GM18868 (cell line): ENCODE data around the gene CATSPER3.
"Not testable (repeated sequence)": the region's sequence is repeated elsewhere in the genome, so short reads cannot be mapped to it uniquely, and the experiment has no call there.

Source experiments
- ATAC-seq: cut with Tn5 transposase; IDR thresholded peaks from one replicate; pipeline ENCODE4 v1.9.1; 2021; ENCODE audit warnings: mild to moderate bottlenecking, moderate library complexity; ENCODE audit not compliant: unreplicated experiment

Gene CATSPER3

DNA sequence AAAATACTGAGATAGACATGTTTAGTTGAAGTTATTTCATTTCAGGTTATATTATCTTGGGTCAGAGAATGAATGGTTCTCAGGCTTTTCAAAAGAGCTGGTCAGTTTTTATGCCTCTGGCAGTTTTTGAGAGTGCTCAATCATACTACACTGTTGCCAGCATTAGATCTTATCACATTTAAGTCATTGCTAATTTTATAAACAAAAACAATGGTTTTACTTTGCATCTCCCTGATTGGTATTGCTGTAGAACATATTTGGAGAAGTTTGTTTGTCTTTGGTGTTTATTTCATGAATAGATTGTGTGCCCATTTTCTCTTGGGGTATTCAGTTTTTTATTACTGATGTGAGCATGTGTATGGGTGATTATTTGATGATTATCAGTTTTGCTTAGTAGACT, 1.5 kb downstream of the CATSPER3 start:
- ATAC-seq = no peak

GRCh38 chr5:134975078-134975715, 7.5 kb downstream of the CATSPER3 start:
- ATAC-seq = no peak

DNA sequence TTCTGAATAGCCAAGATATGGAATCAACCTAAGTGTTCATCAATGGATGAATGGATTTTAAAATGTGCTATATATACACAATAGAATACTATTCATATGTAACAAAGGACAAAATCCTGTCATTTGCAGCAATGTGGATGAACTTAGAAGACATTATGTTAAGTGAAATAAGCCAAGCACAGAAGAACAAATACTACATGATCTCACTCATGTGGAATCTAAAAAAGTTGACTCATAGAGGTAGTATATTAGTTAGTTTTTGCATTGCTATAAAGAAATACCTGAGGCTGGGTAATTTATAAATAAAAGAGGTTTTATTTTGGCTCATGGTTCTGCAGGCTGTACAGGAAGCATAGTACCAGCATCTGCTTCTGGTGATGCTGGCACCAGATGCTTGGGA, 8.1 kb downstream of the CATSPER3 start:
- no peak for ATAC-seq

GRCh38 chr5:134976841-134977240, 9.1 kb downstream of the CATSPER3 start:
- no peak for ATAC-seq

DNA sequence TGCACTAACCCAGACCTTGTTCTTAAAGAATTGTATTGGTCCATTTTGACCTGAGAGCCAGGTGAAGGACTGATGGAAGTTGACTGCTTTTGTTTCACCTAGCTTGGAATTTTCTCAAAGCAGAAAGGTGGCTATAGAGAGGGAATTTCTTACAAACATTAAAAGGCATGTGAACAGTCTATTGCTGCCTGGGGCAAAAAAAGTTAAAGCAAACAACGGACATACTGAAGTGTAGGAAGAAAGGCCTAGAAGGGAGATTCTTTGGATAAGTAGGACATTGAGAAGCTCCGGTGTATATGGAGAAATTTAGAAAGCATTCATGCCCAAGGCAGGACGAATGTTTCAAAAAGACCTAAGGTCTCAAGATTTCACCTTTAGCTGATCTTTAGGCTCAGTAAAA, 11.7 kb downstream of the CATSPER3 start:
- ATAC-seq = no peak

GRCh38 chr5:134982230-134982629, 14.5 kb downstream of the CATSPER3 start:
- ATAC-seq = no peak

GRCh38 chr5:134989266-134989830, 21.6 kb downstream of the CATSPER3 start:
- ATAC-seq = no peak

- not testable (repeated sequence) for ATAC-seq
Measured at GRCh38 chr5:134990183-134990582, 22.5 kb downstream of the CATSPER3 start.

DNA sequence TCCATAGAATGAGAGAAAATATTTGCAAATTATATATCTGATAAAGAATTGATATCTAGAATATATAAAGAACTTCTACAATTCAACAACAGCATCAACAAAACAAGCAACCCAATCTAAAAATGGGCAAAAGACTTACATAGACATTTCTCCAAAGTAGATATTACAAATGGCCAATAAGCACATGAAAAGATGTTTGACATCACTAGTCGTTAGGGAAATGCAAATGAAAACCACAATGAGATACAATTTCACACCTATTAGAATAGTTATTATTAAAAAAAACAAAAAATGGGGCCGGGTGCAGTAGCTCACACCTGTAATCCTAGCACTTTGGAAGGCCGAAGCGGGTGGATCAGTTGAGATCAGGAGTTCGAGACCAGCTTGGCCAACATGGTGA, 24.4 kb downstream of the CATSPER3 start:
- no peak for ATAC-seq

- no peak for ATAC-seq
Measured at GRCh38 chr5:134993161-134993560, 25.5 kb downstream of the CATSPER3 start.

DNA sequence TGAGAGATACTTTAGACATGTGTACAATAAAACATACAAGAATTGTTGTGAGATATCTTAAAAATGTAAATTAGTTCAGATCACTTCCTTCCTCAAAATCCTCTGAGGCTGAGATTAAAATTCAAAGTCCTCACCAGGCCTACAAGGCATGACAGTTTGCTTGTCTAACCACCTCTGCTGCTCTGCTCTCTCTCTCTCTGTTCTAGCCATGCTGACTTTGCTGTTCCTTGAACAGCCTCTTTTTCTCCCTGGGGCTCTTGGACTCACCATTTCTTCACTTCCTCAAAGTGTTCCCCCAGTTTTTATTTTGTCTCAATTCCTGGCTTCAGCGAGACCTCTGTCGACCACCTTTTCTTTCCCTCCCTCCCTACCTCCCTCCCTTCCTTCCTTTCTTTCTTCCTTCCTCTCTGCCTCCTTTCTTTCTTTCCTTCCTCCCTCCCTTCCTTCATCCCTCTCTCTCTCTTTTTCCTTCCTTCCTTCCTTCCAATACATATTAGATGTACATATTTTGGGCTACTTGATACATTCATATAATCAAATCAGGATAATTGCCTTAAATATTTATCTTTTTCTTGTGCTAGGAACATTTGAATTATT, 27.0 kb downstream of the CATSPER3 start:
- ATAC-seq = no peak

DNA sequence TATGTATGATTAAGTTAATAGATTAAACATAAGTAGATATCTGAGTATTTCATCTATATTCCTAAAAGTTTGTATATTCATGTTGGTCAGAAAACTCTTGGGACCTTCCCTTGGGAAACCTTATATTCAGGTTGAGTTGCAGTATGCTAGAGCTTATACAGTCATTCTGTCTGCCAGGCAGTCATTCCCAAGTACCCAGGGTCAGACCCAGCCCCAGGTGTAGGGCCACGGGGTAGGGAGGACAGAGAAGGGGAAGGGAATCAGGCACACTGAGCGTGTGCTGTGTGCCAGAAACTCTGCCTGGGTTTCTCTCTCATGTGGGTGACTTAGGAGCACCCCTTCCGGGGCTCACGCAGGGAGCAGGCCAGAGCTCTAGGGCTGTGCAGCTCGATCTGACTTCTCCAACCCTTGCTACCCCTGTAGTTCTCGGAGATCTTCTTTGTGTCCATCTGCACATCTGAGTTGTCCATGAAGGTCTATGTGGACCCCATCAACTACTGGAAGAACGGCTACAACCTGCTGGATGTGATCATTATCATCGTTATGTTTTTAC, 28.2 kb downstream of the CATSPER3 start:
- no peak for ATAC-seq

GRCh38 chr5:134997015-134997414, 29.3 kb downstream of the CATSPER3 start:
- no peak for ATAC-seq

- not testable (repeated sequence) for ATAC-seq
Measured at GRCh38 chr5:134998068-134998467, 30.4 kb downstream of the CATSPER3 start.

DNA sequence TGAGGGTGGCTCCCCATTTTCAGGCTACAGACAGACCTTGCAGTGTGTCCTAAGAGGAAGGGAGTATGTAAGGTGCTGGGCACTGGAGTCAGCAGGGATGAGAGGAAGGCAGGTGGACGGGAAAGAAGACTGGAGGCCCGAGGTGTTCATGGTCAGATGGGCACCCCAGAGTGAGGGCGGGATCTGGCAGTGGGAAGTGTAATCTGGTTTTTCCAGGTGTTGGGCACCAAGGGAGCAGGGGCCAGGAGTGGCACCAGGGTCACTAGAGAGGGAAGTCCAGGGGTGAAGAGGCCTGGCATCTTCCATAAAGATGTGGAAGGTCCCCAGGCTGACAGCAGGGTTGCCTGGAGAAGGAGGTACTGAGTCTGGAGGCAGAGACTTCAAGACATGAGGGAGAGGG, 36.7 kb downstream of the CATSPER3 start:
- no peak for ATAC-seq

- no peak for ATAC-seq
Measured at GRCh38 chr5:135005076-135005475, 37.4 kb downstream of the CATSPER3 start.

DNA sequence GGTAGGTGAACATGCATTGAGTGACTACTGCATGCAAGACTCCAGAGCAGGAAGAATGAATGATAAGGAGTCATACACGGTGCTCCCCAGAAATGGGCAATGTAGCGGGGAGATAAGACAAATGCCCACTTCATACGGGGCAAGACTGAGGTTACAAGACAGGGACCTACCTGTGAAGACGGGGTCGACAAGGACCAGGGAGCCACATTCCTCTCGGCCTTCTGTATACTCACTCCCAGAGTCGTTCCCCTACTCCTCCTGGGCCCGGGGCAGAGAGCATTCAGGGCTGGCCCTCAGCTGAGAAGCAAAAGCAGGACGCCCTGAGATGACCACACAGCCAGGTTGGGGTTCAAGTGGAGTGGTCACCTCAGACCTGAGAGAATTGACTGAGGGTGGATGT, 39.6 kb downstream of the CATSPER3 start:
- ATAC-seq = no peak

GRCh38 chr5:135007749-135008363, 40.1 kb downstream of the CATSPER3 start:
- ATAC-seq = no peak

DNA sequence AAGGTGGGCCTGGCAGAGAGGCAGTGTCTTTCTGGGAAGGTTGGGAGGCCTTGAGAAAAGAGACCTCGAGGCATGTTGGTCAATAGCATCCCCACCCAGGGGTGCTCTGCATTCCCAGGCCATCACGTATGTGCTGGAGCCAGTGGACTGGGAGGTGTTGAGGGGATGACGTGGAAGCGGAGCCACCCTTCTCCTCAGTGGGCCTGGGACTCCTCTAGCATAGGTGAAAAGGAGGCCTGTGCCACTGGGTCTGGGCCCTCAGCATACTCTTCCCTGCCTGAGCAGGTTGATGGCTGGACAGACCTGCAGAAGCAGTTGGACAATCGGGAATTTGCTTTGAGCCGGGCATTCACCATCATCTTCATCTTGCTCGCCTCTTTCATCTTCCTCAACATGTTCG, 40.8 kb downstream of the CATSPER3 start:
- no peak for ATAC-seq

GRCh38 chr5:135008981-135009735, 41.5 kb downstream of the CATSPER3 start:
- no peak for ATAC-seq
